ENCODE data around the gene LIPC. TPM values are rescaled to one million over a fixed set of nuclear protein-coding genes. Genes with fewer than 3 reads are reported as not detected.

The LIPC gene
- total RNA-seq, 1 experiment from 2014 or later, result not detected

GRCh38 chr15:58489289-58490085 is 57.7 kb downstream of the LIPC start:
- ATAC-seq, result no peak
- no peak for TF ChIP-seq USF2 (CRISPR knock-in tag; IDR thresholded peaks at IDR 0.05)
- TF ChIP-seq FOXJ3 (CRISPR knock-in tag; IDR thresholded peaks at IDR 0.05; ENCODE audit: borderline replicate concordance), result no peak
- no peak for TF ChIP-seq SMAD4 (CRISPR knock-in tag; IDR thresholded peaks at IDR 0.05)
- TF ChIP-seq ZNF263 (CRISPR knock-in tag; IDR thresholded peaks at IDR 0.05; ENCODE audit: low read depth), result no peak
- no peaks in the 10 kb centered on the region for H3K4me1 Mint-ChIP-seq
- H3K36me3 Mint-ChIP-seq, result peaks cover 8% of the 10 kb centered on the region
- DNase-seq (ENCODE audit: low spot score), result no peak
- ChIA-PET POLR2A (no interaction called here), CTCF (no interaction called here)
- H3K27me3 Mint-ChIP-seq (ENCODE audit: low read depth), result no peaks in the 10 kb centered on the region
- no peak overlapping the region for H3K4me3 Mint-ChIP-seq
- no peak overlapping the region for H3K27ac Mint-ChIP-seq
- H3K9me3 Mint-ChIP-seq, result peaks cover 17% of the 10 kb centered on the region

GRCh38 chr15:58490086-58490887 is 58.5 kb downstream of the LIPC start:
- ATAC-seq, result no peak
- ChIA-PET POLR2A (no interaction called here), CTCF (no interaction called here)

DNA sequence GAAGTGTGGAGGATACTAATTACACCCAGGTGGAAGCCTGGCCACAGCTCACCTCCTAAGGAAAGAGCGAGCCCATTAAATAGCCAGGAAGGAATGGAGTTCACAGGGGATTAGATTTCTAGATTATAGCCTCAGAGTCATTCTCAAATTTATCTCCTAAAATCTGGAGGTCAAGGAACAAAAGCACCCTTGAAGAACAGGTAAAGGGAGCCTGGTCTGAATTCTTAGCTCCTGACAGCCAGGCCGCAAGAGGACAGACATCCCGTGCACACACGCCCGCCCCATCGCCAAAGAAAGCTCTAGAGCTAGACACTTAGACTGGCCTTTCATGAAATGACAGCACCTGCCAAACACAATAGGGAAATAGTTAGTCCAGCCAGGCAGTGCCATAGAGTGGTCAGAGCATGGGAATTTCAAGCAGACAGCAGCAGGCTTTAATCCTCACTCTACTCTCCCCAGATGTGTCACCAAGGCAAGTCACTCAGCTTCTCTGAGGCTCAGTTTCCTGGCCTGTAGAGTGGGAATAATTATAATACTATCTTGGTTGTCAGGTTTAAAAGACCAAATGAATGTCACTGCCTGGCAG is 59.2 kb downstream of the LIPC start:
- ChIA-PET CTCF (no interaction called here), POLR2A (no interaction called here)
- ATAC-seq, result no peak
- DNase-seq (ENCODE audit: low spot score), result no peak
- Mint-ChIP-seq H3K27me3 (ENCODE audit: low read depth) (no peaks in the 10 kb centered on the region), H3K27ac (no peak overlapping the region), H3K4me1 (no peaks in the 10 kb centered on the region), H3K4me3 (no peak overlapping the region), H3K36me3 (peaks cover 8% of the 10 kb centered on the region), H3K9me3 (peaks cover 17% of the 10 kb centered on the region)
- TF ChIP-seq TCF7 (CRISPR knock-in tag; IDR thresholded peaks at IDR 0.05; ENCODE audit: low read depth) (no peak), ESRRA (CRISPR knock-in tag; IDR thresholded peaks at IDR 0.05; ENCODE audit: borderline replicate concordance) (no peak), ZNF317 (CRISPR knock-in tag; IDR thresholded peaks at IDR 0.05; ENCODE audit: borderline replicate concordance, low read depth) (no peak), E2F5 (CRISPR knock-in tag; IDR thresholded peaks at IDR 0.05) (no peak)
- TF ChIP-seq, protein P1, sequence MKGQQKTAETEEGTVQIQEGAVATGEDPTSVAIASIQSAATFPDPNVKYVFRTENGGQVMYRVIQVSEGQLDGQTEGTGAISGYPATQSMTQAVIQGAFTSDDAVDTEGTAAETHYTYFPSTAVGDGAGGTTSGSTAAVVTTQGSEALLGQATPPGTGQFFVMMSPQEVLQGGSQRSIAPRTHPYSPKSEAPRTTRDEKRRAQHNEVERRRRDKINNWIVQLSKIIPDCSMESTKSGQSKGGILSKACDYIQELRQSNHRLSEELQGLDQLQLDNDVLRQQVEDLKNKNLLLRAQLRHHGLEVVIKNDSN (CRISPR knock-in tag; IDR thresholded peaks at IDR 0.05), result no peak

More at GRCh38 chr15:58490086-58490887, 58.5 kb downstream of the LIPC start:
- H3K4me1 Mint-ChIP-seq, result no peaks in the 10 kb centered on the region
- no peak overlapping the region for H3K4me3 Mint-ChIP-seq
- TF ChIP-seq SOX15 (CRISPR knock-in tag; IDR thresholded peaks at IDR 0.05) (no peak), EMX1 (CRISPR knock-in tag; IDR thresholded peaks at IDR 0.05) (no peak), MYBL2 (CRISPR knock-in tag; IDR thresholded peaks at IDR 0.05) (no peak), SMAD3 (CRISPR knock-in tag; IDR thresholded peaks at IDR 0.05; ENCODE audit: borderline replicate concordance) (no peak), RELA (CRISPR knock-in tag; IDR thresholded peaks at IDR 0.05; ENCODE audit: borderline replicate concordance) (no peak), ZNF219 (CRISPR knock-in tag; IDR thresholded peaks at IDR 0.05; ENCODE audit: borderline replicate concordance) (no peak), TEAD1 (CRISPR knock-in tag; IDR thresholded peaks at IDR 0.05) (no peak), ESRRA (CRISPR knock-in tag; IDR thresholded peaks at IDR 0.05; ENCODE audit: borderline replicate concordance) (no peak), CREM (CRISPR knock-in tag; IDR thresholded peaks at IDR 0.05) (no peak), ZNF671 (CRISPR knock-in tag; IDR thresholded peaks at IDR 0.05) (no peak), KAT7 (CRISPR knock-in tag; IDR thresholded peaks at IDR 0.05; ENCODE audit: borderline replicate concordance) (no peak)
- H3K27me3 Mint-ChIP-seq (ENCODE audit: low read depth), result no peaks in the 10 kb centered on the region
- H3K36me3 Mint-ChIP-seq, result peaks cover 8% of the 10 kb centered on the region
- H3K27ac Mint-ChIP-seq, result no peak overlapping the region
- no peak for DNase-seq (ENCODE audit: low spot score)
- peaks cover 17% of the 10 kb centered on the region for H3K9me3 Mint-ChIP-seq
